ENCODE measurements around the gene EFNB2. TPM values are rescaled to one million over a fixed set of nuclear protein-coding genes. Genes with fewer than 3 reads are reported as not detected.

The EFNB2 gene
- total RNA-seq, 4 donors from 2014 or later, result 12.1 to 41.3 (median 26.4) TPM

GRCh38 chr13:106479929-106480328 is 55.5 kb downstream of the EFNB2 start:
- intact Hi-C loops (cut with DNase I; ENCODE audit: low total_unique reads), result no loop called here
- TF ChIP-seq POLR2A (IDR thresholded peaks at IDR 0.05), result no peak
- TF ChIP-seq CTCF (IDR thresholded peaks at IDR 0.05), result no peak
- DNase-seq (ENCODE audit: low spot score in 2 of 2), result no peak
- 91 to 92% methylated on average over 15 of the region's 15 CpGs for WGBS, 2 donors
- H3K4me3 ChIP-seq (ENCODE audit: low read depth, poor library complexity, severe bottlenecking), result no peak overlapping the region

DNA sequence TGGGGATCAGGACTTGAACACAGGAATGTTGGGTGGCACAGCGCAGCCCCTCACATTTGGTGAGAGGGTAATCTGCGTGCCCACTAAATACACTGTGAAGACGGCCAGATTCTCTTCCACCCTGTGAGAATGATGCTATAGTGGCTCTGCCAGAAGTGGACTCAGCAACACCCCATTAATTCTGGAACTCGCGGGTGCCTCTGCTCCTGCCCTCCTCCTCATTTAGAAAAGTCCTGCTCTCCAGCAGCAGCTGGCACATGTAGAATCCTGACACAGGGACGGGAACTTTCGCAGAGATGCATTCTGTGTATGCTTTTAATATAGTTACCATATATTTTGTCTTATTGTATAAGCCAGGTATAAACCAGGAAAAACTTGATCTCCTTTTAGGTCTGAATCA is 57.3 kb downstream of the EFNB2 start:
- TF ChIP-seq CTCF (IDR thresholded peaks at IDR 0.05), result no peak
- no peak for TF ChIP-seq POLR2A (IDR thresholded peaks at IDR 0.05)
- DNase-seq (ENCODE audit: low spot score in 2 of 2), result no peak
- H3K4me3 ChIP-seq (ENCODE audit: low read depth, poor library complexity, severe bottlenecking), result no peak overlapping the region
- 91 to 92% methylated on average over 7 of the region's 7 CpGs for WGBS, 2 donors
- intact Hi-C loops (cut with DNase I; ENCODE audit: low total_unique reads), result no loop called here

DNA sequence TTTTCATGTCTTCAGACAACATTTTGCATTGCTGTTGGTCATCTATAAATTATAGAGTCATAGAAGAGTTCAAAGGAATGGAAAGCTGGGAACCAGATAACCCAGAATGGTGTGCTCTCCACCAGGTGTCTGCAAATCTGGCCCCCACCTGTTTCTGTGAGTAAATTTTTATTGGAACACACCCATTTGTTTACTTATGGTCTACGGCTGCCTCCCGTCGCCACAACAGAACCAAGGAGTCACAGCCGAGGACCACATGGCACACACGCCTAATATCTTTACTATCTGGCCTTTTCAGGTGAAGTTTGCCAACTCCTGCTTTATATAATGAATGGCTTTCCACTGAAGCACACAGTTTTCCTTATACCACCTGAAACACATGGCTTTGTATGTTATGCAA is 58.2 kb downstream of the EFNB2 start:
- no peak for DNase-seq (ENCODE audit: low spot score in 2 of 2)
- 94 to 96% methylated on average over 5 of the region's 5 CpGs for WGBS, 2 donors
- no peak overlapping the region for H3K4me3 ChIP-seq (ENCODE audit: low read depth, poor library complexity, severe bottlenecking)
- intact Hi-C loops (cut with DNase I; ENCODE audit: low total_unique reads), result no loop called here
- TF ChIP-seq CTCF (IDR thresholded peaks at IDR 0.05) (no peak), POLR2A (IDR thresholded peaks at IDR 0.05) (no peak)

- WGBS, 2 donors, result 84 to 89% methylated on average over 3 of the region's 3 CpGs
- TF ChIP-seq POLR2A (IDR thresholded peaks at IDR 0.05), result no peak
- intact Hi-C loops (cut with DNase I; ENCODE audit: low total_unique reads), result no loop called here
- no peak for DNase-seq (ENCODE audit: low spot score in 2 of 2)
- H3K4me3 ChIP-seq (ENCODE audit: low read depth, poor library complexity, severe bottlenecking), result no peak overlapping the region
Measured at GRCh38 chr13:106475852-106476251, 59.6 kb downstream of the EFNB2 start.

- H3K4me3 ChIP-seq (ENCODE audit: low read depth, poor library complexity, severe bottlenecking), result no peak overlapping the region
- TF ChIP-seq CTCF (IDR thresholded peaks at IDR 0.05), result no peak
- TF ChIP-seq POLR2A (IDR thresholded peaks at IDR 0.05), result no peak
- 89 to 92% methylated on average over 6 of the region's 6 CpGs for WGBS, 2 donors
- intact Hi-C loops (cut with DNase I; ENCODE audit: low total_unique reads), result no loop called here
- no peak for DNase-seq (ENCODE audit: low spot score in 2 of 2)
Measured at GRCh38 chr13:106474912-106475311, 60.5 kb downstream of the EFNB2 start.

- TF ChIP-seq POLR2A (IDR thresholded peaks at IDR 0.05) (no peak), CTCF (IDR thresholded peaks at IDR 0.05) (no peak)
- WGBS, 2 donors, result 95% methylated on average over 9 of the region's 9 CpGs
- intact Hi-C loops (cut with DNase I; ENCODE audit: low total_unique reads), result no loop called here
- no peak for DNase-seq (ENCODE audit: low spot score in 2 of 2)
- H3K4me3 ChIP-seq (ENCODE audit: low read depth, poor library complexity, severe bottlenecking), result no peak overlapping the region
Measured at GRCh38 chr13:106473154-106473553, 62.3 kb downstream of the EFNB2 start.
